ENCODE data around the gene RNF8. TPM values are rescaled to one million over a fixed set of nuclear protein-coding genes. Genes with fewer than 3 reads are reported as not detected.

The RNF8 gene
- total and polyA plus RNA-seq, 2 donors = 12.5 to 16.9 TPM

GRCh38 chr6:37366910-37367309 is 13.1 kb downstream of the RNF8 start:
- no peaks in the 10 kb centered on the region for H3K27me3 ChIP-seq (ENCODE audit: control insufficient read depth in 2 of 2, insufficient read depth in 1 of 2, low read length in 1 of 2)
- H3K27ac ChIP-seq (ENCODE audit: low read depth in 1 of 2, low read length in 1 of 2) = no peak overlapping the region
- no peak overlapping the region for H3K4me3 ChIP-seq (ENCODE audit: low read length in 2 of 2)
- H3K36me3 ChIP-seq (ENCODE audit: control insufficient read depth in 2 of 2, insufficient read depth in 2 of 2, low read length in 1 of 2) = peaks cover 20 to 42% of the 10 kb centered on the region in 2 donors
- WGBS = 81% methylated on average over 3 of the region's 3 CpGs
- DNase-seq (ENCODE audit: low read depth in 6 of 9, low spot score in 9 of 9) = no peak
- no peaks in the 10 kb centered on the region for H3K9me3 ChIP-seq (ENCODE audit: control insufficient read depth in 2 of 2, insufficient read depth in 1 of 2, low read length in 1 of 2)
- peaks cover 2 to 15% of the 10 kb centered on the region in 2 donors for H3K4me1 ChIP-seq (ENCODE audit: control insufficient read depth in 2 of 2, insufficient read depth in 2 of 2, low read length in 2 of 2)

- no peaks in the 10 kb centered on the region for H3K27me3 ChIP-seq (ENCODE audit: control insufficient read depth in 2 of 2, insufficient read depth in 1 of 2, low read length in 1 of 2)
- H3K36me3 ChIP-seq (ENCODE audit: control insufficient read depth in 2 of 2, insufficient read depth in 2 of 2, low read length in 1 of 2) = peaks cover 20 to 33% of the 10 kb centered on the region in 2 donors
- no peak for DNase-seq (ENCODE audit: low read depth in 6 of 9, low spot score in 9 of 9)
- no peaks in the 10 kb centered on the region for H3K9me3 ChIP-seq (ENCODE audit: control insufficient read depth in 2 of 2, insufficient read depth in 1 of 2, low read length in 1 of 2)
- no peak overlapping the region for H3K27ac ChIP-seq (ENCODE audit: low read depth in 1 of 2, low read length in 1 of 2)
- H3K4me3 ChIP-seq (ENCODE audit: low read length in 2 of 2) = no peak overlapping the region
- 79% methylated on average over 1 of the region's 1 CpG for WGBS
- H3K4me1 ChIP-seq (ENCODE audit: control insufficient read depth in 2 of 2, insufficient read depth in 2 of 2, low read length in 2 of 2) = peaks cover 2 to 4% of the 10 kb centered on the region in 2 donors
Measured at GRCh38 chr6:37368961-37369320, 15.2 kb downstream of the RNF8 start.

DNA sequence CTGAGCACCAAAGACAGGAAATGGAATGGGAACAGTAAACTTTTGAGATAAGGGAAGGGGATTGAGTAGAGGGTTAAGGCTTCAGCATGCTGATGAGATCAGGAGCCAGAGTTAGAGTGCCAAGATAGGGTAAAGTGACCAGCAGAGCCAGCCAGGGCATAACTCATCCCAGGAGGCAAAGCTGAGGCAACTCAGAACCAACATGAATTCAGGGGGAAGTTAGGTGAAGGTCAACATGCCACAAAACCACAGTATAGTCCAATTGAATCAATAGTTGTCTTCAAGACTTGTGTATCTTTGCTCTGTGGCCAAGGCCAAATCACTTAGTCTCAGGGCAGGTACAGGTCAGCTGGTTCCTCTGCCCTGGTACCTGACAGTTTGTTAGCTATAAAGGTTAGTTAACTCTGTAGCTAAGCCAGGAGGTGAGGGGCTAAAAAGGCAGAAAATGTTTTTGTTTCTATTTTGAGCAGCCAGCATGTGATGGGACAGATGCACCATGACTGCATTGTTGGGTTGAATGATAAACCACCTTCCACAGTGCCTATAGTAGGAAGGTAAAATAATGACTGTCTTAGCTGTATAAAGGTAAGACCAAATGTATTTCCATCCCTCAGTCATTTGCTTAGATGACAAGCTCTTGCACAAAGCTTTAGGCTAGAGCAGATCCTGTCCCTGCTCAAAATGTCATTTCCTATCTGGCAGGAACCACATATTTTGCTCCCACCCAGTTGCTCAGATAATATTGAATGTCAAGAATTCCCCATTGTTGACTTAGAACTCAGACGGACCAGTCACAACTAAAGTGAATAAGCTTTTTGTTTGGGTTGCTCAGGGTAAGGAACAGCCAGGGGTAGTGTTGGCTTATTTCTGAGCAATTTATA is 15.8 kb downstream of the RNF8 start:
- no peak for DNase-seq (ENCODE audit: low read depth in 6 of 9, low spot score in 9 of 9)
- H3K27ac ChIP-seq (ENCODE audit: low read depth in 1 of 2, low read length in 1 of 2) = no peak overlapping the region
- H3K4me3 ChIP-seq (ENCODE audit: low read length in 2 of 2) = no peak overlapping the region
- no peaks in the 10 kb centered on the region for H3K9me3 ChIP-seq (ENCODE audit: control insufficient read depth in 2 of 2, insufficient read depth in 1 of 2, low read length in 1 of 2)
- no peaks in the 10 kb centered on the region for H3K27me3 ChIP-seq (ENCODE audit: control insufficient read depth in 2 of 2, insufficient read depth in 1 of 2, low read length in 1 of 2)
- H3K4me1 ChIP-seq (ENCODE audit: control insufficient read depth in 2 of 2, insufficient read depth in 2 of 2, low read length in 2 of 2) = peaks cover 2 to 4% of the 10 kb centered on the region in 2 donors
- WGBS = 94% methylated on average over 1 of the region's 1 CpG
- peaks cover 20 to 37% of the 10 kb centered on the region in 2 donors for H3K36me3 ChIP-seq (ENCODE audit: control insufficient read depth in 2 of 2, insufficient read depth in 2 of 2, low read length in 1 of 2)

- no peaks in the 10 kb centered on the region for H3K9me3 ChIP-seq (ENCODE audit: control insufficient read depth in 2 of 2, insufficient read depth in 1 of 2, low read length in 1 of 2)
- H3K27me3 ChIP-seq (ENCODE audit: control insufficient read depth in 2 of 2, insufficient read depth in 1 of 2, low read length in 1 of 2) = no peaks in the 10 kb centered on the region
- H3K4me1 ChIP-seq (ENCODE audit: control insufficient read depth in 2 of 2, insufficient read depth in 2 of 2, low read length in 2 of 2) = peaks cover 2 to 4% of the 10 kb centered on the region in 2 donors
- peaks cover 29 to 38% of the 10 kb centered on the region in 2 donors for H3K36me3 ChIP-seq (ENCODE audit: control insufficient read depth in 2 of 2, insufficient read depth in 2 of 2, low read length in 1 of 2)
- no peak overlapping the region for H3K4me3 ChIP-seq (ENCODE audit: low read length in 2 of 2)
- no peak overlapping the region for H3K27ac ChIP-seq (ENCODE audit: low read depth in 1 of 2, low read length in 1 of 2)
- peak in 1 of 9 donors; percentile 20 for DNase-seq (ENCODE audit: low read depth in 6 of 9, low spot score in 9 of 9)
- 97% methylated on average over 4 of the region's 4 CpGs for WGBS
Measured at GRCh38 chr6:37371154-37372083, 17.6 kb downstream of the RNF8 start.

DNA sequence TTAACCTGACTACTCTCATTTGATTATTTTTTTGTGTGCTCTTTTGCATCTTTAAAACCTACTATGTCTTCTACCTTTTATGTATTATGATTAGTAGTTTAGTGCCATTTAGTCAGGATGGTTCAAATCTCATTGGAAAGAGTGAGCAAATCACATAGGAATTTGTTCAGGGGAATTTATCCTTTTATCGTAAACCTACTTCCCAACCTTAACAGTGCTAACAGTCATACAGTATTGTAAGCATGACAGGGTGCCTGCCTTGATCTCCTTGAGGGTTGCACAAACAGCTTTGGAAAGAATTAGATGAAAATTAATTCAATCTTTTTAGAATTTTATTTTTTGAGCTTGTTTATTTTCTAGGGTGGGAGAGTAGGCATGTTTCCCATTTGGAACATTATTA is 18.3 kb downstream of the RNF8 start:
- WGBS = 97% methylated on average over 1 of the region's 1 CpG
- DNase-seq (ENCODE audit: low read depth in 6 of 9, low spot score in 9 of 9) = no peak
- H3K4me1 ChIP-seq (ENCODE audit: control insufficient read depth in 2 of 2, insufficient read depth in 2 of 2, low read length in 2 of 2) = peaks cover 2 to 4% of the 10 kb centered on the region in 2 donors
- no peak overlapping the region for H3K4me3 ChIP-seq (ENCODE audit: low read length in 2 of 2)
- H3K27ac ChIP-seq (ENCODE audit: low read depth in 1 of 2, low read length in 1 of 2) = no peak overlapping the region
- no peaks in the 10 kb centered on the region for H3K9me3 ChIP-seq (ENCODE audit: control insufficient read depth in 2 of 2, insufficient read depth in 1 of 2, low read length in 1 of 2)
- no peaks in the 10 kb centered on the region for H3K27me3 ChIP-seq (ENCODE audit: control insufficient read depth in 2 of 2, insufficient read depth in 1 of 2, low read length in 1 of 2)
- peaks cover 27 to 38% of the 10 kb centered on the region in 2 donors for H3K36me3 ChIP-seq (ENCODE audit: control insufficient read depth in 2 of 2, insufficient read depth in 2 of 2, low read length in 1 of 2)

DNA sequence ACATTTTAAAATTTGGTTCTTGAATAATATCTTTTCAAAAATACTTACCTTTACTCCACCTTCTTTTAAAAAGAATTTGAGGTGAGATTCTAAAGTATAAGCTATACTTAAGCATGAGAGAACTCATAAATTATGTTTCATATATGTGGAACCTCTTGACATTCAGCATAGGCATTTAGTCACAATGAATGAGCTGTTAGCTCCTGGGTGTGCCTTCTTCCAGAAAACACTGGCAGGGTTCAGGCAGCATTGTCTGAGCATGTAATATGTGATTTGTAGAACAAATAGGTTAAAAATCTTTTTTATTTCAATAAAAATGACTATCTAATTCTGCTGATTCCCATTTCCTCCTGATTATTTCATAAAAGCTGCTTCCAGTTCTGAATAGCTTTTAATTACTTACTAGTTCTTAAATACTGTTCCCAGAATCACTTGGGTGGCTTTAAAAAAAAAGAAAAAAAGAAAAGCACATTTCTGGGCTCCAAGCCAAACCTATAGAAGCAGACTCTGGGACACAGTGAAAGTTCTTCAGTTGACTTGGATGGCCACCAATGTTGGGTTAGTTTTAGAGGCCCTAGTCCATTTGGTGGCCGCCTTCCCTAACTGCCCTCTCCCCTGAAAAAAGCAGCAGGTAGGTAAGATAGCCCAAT is 20.2 kb downstream of the RNF8 start:
- WGBS = 97% methylated on average over 1 of the region's 1 CpG
- DNase-seq (ENCODE audit: low read depth in 6 of 9, low spot score in 9 of 9) = no peak

GRCh38 chr6:37375376-37375775 is 21.6 kb downstream of the RNF8 start:
- H3K36me3 ChIP-seq (ENCODE audit: control insufficient read depth in 2 of 2, insufficient read depth in 2 of 2, low read length in 1 of 2) = peaks cover 19 to 27% of the 10 kb centered on the region in 2 donors
- no peaks in the 10 kb centered on the region for H3K9me3 ChIP-seq (ENCODE audit: control insufficient read depth in 2 of 2, insufficient read depth in 1 of 2, low read length in 1 of 2)
- DNase-seq (ENCODE audit: low read depth in 6 of 9, low spot score in 9 of 9) = no peak
- H3K4me3 ChIP-seq (ENCODE audit: low read length in 2 of 2) = no peak overlapping the region
- H3K27me3 ChIP-seq (ENCODE audit: control insufficient read depth in 2 of 2, insufficient read depth in 1 of 2, low read length in 1 of 2) = no peaks in the 10 kb centered on the region
- H3K4me1 ChIP-seq (ENCODE audit: control insufficient read depth in 2 of 2, insufficient read depth in 2 of 2, low read length in 2 of 2) = peaks cover 2 to 4% of the 10 kb centered on the region in 2 donors
- no peak overlapping the region for H3K27ac ChIP-seq (ENCODE audit: low read depth in 1 of 2, low read length in 1 of 2)

More for the DNA sequence above, 20.2 kb downstream of the RNF8 start:
- Histone ChIP-seq H3K27ac (ENCODE audit: low read depth in 1 of 2, low read length in 1 of 2) (no peak overlapping the region), H3K27me3 (ENCODE audit: control insufficient read depth in 2 of 2, insufficient read depth in 1 of 2, low read length in 1 of 2) (no peaks in the 10 kb centered on the region), H3K9me3 (ENCODE audit: control insufficient read depth in 2 of 2, insufficient read depth in 1 of 2, low read length in 1 of 2) (no peaks in the 10 kb centered on the region), H3K36me3 (ENCODE audit: control insufficient read depth in 2 of 2, insufficient read depth in 2 of 2, low read length in 1 of 2) (peaks cover 24 to 33% of the 10 kb centered on the region in 2 donors), H3K4me3 (ENCODE audit: low read length in 2 of 2) (no peak overlapping the region), H3K4me1 (ENCODE audit: control insufficient read depth in 2 of 2, insufficient read depth in 2 of 2, low read length in 2 of 2) (peaks cover 2 to 4% of the 10 kb centered on the region in 2 donors)

- no peak overlapping the region for H3K4me3 ChIP-seq (ENCODE audit: low read length in 2 of 2)
- DNase-seq (ENCODE audit: low read depth in 6 of 9, low spot score in 9 of 9) = no peak
- peaks cover 15 to 25% of the 10 kb centered on the region in 2 donors for H3K36me3 ChIP-seq (ENCODE audit: control insufficient read depth in 2 of 2, insufficient read depth in 2 of 2, low read length in 1 of 2)
- peaks cover 2 to 4% of the 10 kb centered on the region in 2 donors for H3K4me1 ChIP-seq (ENCODE audit: control insufficient read depth in 2 of 2, insufficient read depth in 2 of 2, low read length in 2 of 2)
- H3K27ac ChIP-seq (ENCODE audit: low read depth in 1 of 2, low read length in 1 of 2) = no peak overlapping the region
- 95% methylated on average over 4 of the region's 4 CpGs for WGBS
- no peaks in the 10 kb centered on the region for H3K9me3 ChIP-seq (ENCODE audit: control insufficient read depth in 2 of 2, insufficient read depth in 1 of 2, low read length in 1 of 2)
- H3K27me3 ChIP-seq (ENCODE audit: control insufficient read depth in 2 of 2, insufficient read depth in 1 of 2, low read length in 1 of 2) = no peaks in the 10 kb centered on the region
Measured at GRCh38 chr6:37376078-37376743, 22.4 kb downstream of the RNF8 start.

Measured in thymus (tissue), 11 donors.